GM20431 (cell line): Measurements from ENCODE around the gene CDKN2A.

Experiments
- in situ Hi-C: fragments of 300-500 bp; cut with MseI, MboI; formaldehyde crosslinking; loops from one replicate; pipeline ENCODE4 v1.15.0; 2020; ENCODE audit warnings: low sequenced_read_pairs; ENCODE audit not compliant: unreplicated experiment

Gene CDKN2A

DNA sequence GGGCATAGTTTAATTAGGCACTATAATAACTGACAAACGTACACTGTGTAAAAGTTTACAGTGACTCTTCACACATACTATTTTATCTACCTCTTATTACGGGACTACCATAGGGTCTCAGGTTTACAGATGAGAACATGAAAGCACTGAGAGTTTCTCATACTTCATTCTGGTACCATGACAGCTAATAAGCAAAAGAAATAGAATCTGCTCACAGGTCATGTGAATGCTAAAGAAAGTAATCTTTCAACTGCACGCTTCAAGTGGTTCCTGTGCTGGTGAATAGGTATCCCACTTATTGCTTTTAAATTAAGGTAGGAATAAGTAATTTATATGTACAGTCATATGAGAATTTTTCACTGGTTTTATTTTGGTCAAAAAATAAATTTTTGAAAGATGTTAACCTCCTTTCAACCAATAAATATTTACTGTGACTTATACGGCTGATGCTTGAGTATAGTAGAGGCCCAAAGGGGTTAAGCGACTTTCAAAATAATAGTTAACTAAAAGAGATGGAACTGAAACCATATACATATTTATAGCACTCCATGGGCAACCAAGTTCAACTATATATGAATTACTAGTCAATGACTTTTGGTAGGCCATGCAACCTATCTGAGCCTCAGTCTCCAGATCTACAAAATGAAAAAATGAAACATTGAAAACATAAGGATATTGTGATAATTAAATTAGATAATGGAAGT is 8.1 kb downstream of the CDKN2A start:
- in situ Hi-C loops = no loop called here

GRCh38 chr9:21984101-21984500 is 10.1 kb downstream of the CDKN2A start:
- in situ Hi-C loops = no loop called here

DNA sequence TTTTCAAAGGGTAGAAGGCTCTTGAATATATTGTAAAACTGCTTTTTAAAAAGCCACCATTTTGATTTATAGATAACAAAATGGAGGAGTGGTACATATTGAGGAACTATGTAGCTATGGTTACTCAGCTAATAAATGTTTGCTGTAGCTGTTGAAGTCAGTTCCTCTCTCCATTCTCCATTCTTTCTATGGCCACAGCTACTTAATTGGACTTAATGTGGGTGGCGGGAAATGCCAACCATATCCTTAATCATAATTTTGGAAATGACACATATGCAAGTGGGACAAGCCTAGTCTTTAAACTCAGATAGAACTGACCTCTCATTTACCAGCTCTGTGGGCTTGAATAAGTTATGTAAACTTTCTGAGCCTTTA is 10.6 kb downstream of the CDKN2A start:
- in situ Hi-C loops = no loop called here

- in situ Hi-C loops = no loop called here
Measured at GRCh38 chr9:21982861-21983560, 11.2 kb downstream of the CDKN2A start.

DNA sequence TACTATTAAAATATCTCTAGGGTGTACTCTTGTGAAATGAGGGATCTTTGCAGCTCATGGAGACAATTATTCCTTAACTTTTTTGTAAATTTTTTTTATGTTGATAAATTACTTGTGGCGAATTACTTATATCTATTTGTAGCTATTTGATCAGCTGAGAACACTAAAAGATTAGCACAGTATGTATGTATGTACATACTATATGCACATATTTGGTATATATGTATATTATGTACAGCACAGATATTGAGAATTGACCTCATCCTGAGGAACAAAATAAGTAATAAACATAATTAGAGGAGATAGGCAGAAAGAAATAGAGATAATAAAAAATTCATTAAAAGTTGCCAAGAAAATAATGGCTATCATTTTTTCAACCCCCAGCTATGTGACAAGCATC is 11.8 kb downstream of the CDKN2A start:
- in situ Hi-C loops = no loop called here

DNA sequence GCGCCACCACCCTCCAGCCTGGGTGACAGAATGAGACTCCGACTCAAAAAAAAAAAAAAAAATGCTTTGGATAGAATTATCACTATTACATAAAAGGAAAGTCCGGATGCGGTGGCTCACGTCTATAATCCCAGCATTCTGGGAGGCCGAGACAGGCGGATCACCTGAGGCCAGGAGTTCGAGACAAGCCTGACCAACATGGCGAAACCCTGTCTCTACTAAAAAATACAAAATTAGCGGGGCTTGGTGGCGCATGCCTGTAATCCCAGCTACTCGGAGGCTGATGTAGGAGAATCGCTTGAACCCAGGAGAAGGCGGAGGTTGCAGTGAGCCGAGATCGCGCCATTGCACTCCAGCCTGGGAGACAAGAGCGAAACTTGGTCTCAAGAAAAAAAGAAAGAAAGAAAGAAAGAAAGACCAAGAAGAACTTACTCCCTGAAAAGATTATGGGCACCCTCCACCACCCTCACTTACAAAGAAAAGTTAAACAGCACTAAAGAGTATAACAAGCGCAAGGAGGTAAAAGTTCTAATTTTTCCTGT is 17.8 kb downstream of the CDKN2A start:
- in situ Hi-C loops = no loop called here

DNA sequence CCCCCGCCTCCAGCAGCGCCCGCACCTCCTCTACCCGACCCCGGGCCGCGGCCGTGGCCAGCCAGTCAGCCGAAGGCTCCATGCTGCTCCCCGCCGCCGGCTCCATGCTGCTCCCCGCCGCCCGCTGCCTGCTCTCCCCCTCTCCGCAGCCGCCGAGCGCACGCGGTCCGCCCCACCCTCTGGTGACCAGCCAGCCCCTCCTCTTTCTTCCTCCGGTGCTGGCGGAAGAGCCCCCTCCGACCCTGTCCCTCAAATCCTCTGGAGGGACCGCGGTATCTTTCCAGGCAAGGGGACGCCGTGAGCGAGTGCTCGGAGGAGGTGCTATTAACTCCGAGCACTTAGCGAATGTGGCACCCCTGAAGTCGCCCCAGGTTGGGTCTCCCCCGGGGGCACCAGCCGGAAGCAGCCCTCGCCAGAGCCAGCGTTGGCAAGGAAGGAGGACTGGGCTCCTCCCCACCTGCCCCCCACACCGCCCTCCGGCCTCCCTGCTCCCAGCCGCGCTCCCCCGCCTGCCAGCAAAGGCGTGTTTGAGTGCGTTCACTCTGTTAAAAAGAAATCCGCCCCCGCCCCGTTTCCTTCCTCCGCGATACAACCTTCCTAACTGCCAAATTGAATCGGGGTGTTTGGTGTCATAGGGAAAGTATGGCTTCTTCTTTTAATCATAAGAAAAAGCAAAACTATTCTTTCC is 19.3 kb downstream of the CDKN2A start:
- in situ Hi-C loops = no loop called here

- in situ Hi-C loops = no loop called here
Measured at GRCh38 chr9:21974343-21974721, 19.9 kb downstream of the CDKN2A start.

- in situ Hi-C loops = no loop called here
Measured at GRCh38 chr9:21972361-21972760, 21.8 kb downstream of the CDKN2A start.

DNA sequence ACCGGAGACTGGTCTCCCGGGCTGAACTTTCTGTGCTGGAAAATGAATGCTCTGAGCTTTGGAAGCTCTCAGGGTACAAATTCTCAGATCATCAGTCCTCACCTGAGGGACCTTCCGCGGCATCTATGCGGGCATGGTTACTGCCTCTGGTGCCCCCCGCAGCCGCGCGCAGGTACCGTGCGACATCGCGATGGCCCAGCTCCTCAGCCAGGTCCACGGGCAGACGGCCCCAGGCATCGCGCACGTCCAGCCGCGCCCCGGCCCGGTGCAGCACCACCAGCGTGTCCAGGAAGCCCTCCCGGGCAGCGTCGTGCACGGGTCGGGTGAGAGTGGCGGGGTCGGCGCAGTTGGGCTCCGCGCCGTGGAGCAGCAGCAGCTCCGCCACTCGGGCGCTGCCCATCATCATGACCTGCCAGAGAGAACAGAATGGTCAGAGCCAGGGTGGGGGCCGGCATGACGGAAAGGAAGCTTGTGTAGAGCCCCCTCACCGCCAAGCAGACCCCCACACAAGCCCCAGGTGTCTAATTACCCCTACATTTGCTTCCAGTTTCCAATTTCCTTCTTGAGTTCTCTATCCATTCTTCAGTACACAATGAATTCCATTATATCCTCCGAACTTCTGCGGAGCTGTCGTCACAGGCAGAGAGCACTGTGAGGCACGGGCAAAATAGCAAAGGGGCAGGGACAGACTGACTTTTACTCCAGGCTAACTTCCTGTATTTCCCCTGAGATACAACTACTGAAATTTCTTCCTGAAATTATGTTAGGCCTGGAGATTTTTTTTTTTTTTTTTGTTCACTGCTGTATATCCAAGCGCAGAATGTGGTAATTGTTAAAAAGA is 23.2 kb downstream of the CDKN2A start:
- in situ Hi-C loops = no loop called here

GRCh38 chr9:21969951-21970799 is 24.0 kb downstream of the CDKN2A start:
- in situ Hi-C loops = no loop called here

DNA sequence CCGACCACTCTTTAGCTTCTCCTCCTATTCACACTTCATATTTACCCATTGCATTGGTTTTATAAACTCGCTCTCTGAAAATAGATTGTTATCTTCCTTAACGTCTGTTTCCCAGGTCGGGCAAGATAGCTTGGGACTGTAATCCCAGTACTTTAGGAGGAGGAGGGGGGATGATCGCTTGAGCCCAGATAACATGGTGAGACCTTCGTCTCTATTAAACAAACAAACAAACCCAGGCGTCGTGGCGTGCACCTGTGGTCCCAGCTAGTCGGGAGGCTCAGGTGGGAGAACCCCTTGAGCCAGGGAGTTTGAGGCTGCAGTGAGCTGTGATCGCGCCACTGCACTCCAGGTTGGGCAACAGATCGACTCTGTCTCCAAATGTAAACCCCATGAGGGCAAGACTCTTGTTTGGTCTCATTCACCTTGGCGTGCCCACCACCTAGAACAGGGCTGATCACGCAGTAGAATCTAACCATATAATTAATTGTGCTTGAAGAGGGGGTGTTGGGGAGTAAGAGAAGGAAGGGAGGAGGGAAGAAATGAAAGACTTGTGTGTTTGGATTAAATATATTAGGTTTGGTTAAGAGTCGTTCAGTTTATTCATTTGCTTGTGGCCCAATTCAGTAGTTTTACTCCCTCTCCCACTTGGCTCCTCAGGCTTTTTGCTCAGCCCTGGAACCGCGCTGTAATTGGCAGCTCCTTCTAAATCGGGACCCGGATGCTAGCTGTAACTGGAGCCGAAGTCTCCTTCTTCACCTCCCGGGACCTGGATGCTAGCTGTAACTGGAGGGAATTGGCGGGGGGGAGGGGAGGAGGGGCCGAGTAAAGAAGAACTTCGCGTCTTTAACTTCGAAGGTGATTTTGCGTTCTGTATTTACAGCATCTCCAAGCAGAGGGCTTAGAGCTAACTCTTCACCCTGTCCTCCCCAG is 24.9 kb downstream of the CDKN2A start:
- in situ Hi-C loops = no loop called here

DNA sequence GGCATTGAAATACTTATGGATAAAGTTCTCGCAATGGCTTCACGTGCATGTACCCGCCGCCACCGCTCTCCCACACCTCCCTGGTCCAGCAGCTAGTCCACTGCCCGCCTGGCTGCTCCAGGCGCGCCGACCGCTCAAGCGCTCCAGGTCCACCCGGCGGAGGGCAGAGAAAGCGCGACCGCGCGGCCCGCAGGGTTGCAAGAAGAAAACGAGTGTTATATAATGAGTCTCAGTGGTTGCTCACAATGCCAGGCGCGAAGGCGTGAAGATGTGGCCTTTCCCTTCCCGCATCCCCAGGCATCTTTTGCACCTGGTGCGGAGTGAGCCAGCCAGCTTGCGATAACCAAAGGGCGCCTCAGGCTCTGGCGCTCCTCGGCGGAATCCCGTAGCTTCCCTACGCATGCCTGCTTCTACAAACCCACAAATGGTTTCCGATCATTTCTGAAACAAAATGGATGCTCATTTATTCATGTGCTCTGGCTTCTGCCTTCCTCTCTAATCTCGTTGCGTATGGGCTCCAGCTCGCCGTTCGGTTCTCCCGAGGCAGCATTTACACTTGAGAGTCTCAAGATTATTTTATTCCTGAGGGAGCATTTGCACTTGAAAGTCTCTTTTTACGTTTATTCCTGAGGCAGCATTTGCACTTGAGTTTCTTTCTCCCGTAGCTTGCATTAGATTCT is 25.7 kb downstream of the CDKN2A start:
- in situ Hi-C loops = no loop called here

DNA sequence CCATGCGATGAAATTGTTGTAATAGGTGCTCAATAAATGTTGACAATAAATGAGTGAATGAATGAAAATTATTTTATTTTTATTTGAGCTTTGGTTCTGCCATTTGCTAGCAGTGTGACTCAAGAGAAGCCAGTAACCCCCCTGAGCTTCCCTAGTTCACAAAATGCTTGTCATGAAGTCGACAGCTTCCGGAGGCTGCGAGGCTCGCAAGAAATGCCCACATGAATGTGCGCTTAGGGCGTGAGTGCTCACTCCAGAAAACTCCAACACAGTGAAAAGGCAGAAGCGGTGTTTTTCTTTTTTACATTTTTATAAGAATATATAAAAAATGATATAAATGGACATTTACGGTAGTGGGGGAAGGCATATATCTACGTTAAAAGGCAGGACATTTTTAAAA is 26.5 kb downstream of the CDKN2A start:
- in situ Hi-C loops = no loop called here

DNA sequence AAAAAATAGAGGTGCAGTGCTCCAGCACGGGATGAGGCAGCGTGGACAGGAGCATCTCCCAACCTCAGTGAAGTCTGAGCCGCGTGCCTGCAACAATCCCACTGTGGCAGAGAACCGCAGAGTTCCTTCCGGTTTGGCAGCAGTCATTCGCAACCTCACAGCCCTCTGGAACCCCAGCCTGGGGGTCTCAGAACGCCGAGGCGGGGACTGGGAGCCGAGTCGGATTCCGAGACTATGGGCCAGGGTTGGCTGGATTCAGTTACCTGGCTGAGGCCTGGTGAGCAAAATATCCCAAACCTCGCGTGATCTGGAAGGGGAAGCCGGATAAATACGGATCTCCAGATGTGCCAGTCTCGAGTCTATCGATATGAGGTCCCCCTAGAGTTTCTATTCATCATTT is 27.0 kb downstream of the CDKN2A start:
- in situ Hi-C loops = no loop called here

DNA sequence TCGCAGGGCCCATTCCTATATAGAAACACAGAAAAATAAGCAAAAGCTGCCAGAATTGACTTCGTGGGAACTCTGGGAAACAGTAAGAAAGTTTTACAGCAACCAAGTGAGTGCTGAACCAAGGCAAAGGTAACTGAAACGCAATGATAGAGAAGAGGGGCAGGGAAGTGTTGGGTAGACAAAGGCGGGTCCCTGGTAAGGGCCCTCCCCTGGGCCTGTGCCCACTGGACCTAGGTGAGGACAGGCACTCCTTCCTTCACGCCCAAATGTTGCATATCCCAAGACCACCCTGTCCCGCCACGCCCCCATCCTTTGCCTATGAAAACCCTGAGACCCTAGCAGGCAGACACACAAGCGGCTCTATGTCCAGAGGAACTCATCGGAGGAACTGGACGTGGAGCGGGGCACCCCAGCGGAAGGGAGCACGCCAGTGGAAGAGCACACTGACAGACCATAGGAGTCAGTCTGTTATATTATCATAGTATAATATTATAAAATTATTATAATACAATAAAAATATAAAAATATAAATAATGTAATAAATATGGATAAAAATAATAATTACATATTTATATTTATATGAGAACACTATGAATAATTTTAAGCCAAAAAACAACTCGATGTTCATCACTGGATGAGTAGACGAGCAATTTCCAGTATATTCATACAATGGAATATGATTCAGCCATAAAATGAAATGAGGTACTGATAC is 27.9 kb downstream of the CDKN2A start:
- in situ Hi-C loops = no loop called here

- in situ Hi-C loops = no loop called here
Measured at GRCh38 chr9:21965401-21965951, 28.7 kb downstream of the CDKN2A start.
